Peyer's patch (tissue), 4 donors: Measurements from ENCODE around the gene ITGB6. TPM values are rescaled to one million over a fixed set of nuclear protein-coding genes. Genes with fewer than 3 reads are reported as not detected.

Source experiments
- DNase-seq, 3 donors: peaks; one replicate each; pipeline ENCODE4 v3.0.0-alpha.2; 2017 to 2019
- H3K27ac ChIP-seq, 4 donors: fragments of 200-600 bp; sonication (generic); one replicate each; pipeline ENCODE4 v1.5.1; 2016 to 2019
- H3K27me3 ChIP-seq, 2 donors: fragments of 200-600 bp; sonication (generic); one replicate each; pipeline ENCODE4 v1.5.1; 2019
- H3K36me3 ChIP-seq, 3 donors: fragments of 200-600 bp; sonication (generic); one replicate each; pipeline ENCODE4 v1.5.1; 2016 to 2019
- H3K4me1 ChIP-seq, 4 donors: fragments of 200-600 bp; sonication (generic); one replicate each; pipeline ENCODE4 v1.5.1; 2016 to 2019
- H3K4me3 ChIP-seq, 4 donors: fragments of 200-600 bp; sonication (generic); 1 replicate in 3 of 4; 2 replicates in 1 of 4; pipeline ENCODE4 v1.5.1; 2016 to 2019; ENCODE audit warnings: mild to moderate bottlenecking in 1 of 4
- H3K9me3 ChIP-seq, 4 donors: fragments of 200-600 bp; sonication (generic); one replicate each; pipeline ENCODE4 v1.5.1; 2016 to 2019; ENCODE audit warnings: mild to moderate bottlenecking in 1 of 4
- POLR2A ChIP-seq, 2 donors: fragments of 450-650 bp; IDR thresholded peaks; one replicate each; pipeline ENCODE4 v1.5.1; 2017; ENCODE audit warnings: antibody characterized with exemption in 2 of 2, mild to moderate bottlenecking in 2 of 2, moderate library complexity in 2 of 2
- total RNA-seq, 4 donors: library from RNA; depleted of rRNA; stranded (reverse); fragments of >200 nt; gene quantifications; one replicate each; pipeline ENCODE4 v1.1.0, GENCODE V29; 2016
- TF ChIP-seq, protein P1 (sequence below), 6 experiments: fragments of 450-650 bp in 4 of 6; fragments of 200-600 bp in 2 of 6; sonication (generic) in 1 of 6; IDR thresholded peaks; one replicate each; pipeline ENCODE4 v1.5.1; 2017 to 2019; ENCODE audit warnings: antibody characterized with exemption in 6 of 6, mild to moderate bottlenecking in 3 of 6, moderate library complexity in 1 of 6

The ITGB6 gene
- total RNA-seq, 4 donors from 2014 or later: 9.9 to 21.5 (median 15.3) TPM

DNA sequence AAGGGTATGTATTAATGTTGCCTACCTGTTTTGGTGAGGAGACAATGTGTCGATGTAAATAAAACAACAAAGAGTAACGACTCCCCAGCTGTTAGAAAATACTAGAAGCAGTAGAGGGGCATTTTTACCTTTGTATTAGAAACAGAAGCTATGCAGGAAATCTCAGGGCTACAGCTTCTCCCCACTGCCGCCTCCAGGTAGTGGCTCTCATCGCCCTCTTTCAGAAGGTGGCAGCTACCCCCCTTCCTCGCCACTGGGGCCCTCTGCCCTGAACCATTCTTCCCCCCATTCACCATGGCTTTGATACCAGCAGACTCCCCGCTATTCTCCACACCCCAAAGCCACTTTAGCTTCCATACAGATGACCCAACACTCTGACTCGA is 144.4 kb downstream of the ITGB6 start:
- H3K27me3 ChIP-seq: no peaks in the 10 kb centered on the region
- DNase-seq: no peak
- no peak overlapping the region for H3K27ac ChIP-seq
- H3K4me3 ChIP-seq: no peak overlapping the region
- no peaks in the 10 kb centered on the region for H3K9me3 ChIP-seq
- peaks cover 0 to 4% (median 0%) of the 10 kb centered on the region in 4 donors for H3K4me1 ChIP-seq
- no peak for TF ChIP-seq POLR2A (IDR thresholded peaks at IDR 0.05)
- TF ChIP-seq, protein P1, sequence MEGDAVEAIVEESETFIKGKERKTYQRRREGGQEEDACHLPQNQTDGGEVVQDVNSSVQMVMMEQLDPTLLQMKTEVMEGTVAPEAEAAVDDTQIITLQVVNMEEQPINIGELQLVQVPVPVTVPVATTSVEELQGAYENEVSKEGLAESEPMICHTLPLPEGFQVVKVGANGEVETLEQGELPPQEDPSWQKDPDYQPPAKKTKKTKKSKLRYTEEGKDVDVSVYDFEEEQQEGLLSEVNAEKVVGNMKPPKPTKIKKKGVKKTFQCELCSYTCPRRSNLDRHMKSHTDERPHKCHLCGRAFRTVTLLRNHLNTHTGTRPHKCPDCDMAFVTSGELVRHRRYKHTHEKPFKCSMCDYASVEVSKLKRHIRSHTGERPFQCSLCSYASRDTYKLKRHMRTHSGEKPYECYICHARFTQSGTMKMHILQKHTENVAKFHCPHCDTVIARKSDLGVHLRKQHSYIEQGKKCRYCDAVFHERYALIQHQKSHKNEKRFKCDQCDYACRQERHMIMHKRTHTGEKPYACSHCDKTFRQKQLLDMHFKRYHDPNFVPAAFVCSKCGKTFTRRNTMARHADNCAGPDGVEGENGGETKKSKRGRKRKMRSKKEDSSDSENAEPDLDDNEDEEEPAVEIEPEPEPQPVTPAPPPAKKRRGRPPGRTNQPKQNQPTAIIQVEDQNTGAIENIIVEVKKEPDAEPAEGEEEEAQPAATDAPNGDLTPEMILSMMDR (IDR thresholded peaks at IDR 0.05): no peak
- H3K36me3 ChIP-seq: no peaks in the 10 kb centered on the region

DNA sequence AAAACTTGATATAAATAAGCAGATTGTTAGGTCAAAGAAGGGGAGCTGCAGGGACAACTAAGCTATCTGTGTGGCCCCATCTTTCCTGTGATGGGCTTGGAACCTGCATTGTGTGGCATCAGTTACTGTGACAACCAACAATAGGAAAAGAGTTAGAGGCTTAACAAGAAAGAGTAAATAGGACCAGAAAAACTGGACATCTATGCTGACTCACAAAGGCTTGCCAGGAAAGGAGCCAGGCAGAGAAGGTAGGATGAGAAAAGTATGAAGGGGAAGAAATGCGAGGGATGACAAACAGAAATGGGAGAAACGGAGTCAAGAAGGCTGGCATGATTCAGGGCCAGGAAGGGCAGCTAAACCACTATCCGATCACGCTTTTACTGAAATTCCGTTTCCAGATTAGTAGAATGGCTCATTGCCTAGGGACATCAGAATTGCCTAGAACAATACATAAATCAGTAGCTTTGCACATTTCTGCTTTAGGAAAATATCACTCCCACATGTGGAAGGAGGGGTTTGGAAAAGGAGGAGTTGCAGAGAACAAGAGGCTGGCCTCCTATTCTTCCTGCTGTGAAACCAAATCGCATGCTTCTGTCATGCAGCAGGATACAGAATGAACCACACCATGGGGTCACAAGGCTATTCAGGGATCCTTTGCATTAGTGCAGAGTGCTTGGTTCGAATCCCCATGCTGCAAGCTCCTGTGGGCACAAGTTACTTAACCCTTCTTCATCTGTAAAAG is 144.9 kb downstream of the ITGB6 start:
- Histone ChIP-seq H3K4me1 (peaks cover 0 to 4% (median 0%) of the 10 kb centered on the region in 4 donors), H3K9me3 (no peaks in the 10 kb centered on the region), H3K4me3 (no peak overlapping the region), H3K27me3 (no peaks in the 10 kb centered on the region), H3K36me3 (no peaks in the 10 kb centered on the region), H3K27ac (no peak overlapping the region)
- no peak for TF ChIP-seq POLR2A (IDR thresholded peaks at IDR 0.05)
- TF ChIP-seq, protein P1 (IDR thresholded peaks at IDR 0.05): no peak
- DNase-seq: no peak

DNA sequence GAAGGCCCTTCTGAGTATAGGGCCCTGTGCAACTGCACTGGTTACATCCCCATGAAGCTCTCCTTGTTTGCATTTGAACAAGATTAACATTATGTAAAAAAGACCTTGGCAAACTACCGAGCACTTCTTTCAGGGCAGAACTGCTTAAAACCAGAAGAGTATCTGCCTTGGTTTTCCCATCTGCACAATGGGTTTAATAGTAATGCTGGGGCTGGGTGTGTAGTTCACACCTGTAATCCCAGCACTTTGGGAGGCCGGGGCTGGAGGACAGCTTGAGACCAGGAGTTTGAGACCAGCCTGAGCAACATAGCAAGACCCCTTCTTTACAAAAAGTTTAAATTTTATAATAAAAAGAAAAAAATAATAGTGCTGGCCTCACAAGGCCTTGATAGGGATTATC is 146.1 kb downstream of the ITGB6 start:
- peaks cover 0 to 5% (median 0%) of the 10 kb centered on the region in 4 donors for H3K4me1 ChIP-seq
- TF ChIP-seq POLR2A (IDR thresholded peaks at IDR 0.05): no peak
- TF ChIP-seq, protein P1 (IDR thresholded peaks at IDR 0.05): no peak
- H3K36me3 ChIP-seq: no peaks in the 10 kb centered on the region
- H3K27me3 ChIP-seq: no peaks in the 10 kb centered on the region
- no peak overlapping the region for H3K4me3 ChIP-seq
- H3K9me3 ChIP-seq: no peaks in the 10 kb centered on the region
- no peak overlapping the region for H3K27ac ChIP-seq
- DNase-seq: no peak

DNA sequence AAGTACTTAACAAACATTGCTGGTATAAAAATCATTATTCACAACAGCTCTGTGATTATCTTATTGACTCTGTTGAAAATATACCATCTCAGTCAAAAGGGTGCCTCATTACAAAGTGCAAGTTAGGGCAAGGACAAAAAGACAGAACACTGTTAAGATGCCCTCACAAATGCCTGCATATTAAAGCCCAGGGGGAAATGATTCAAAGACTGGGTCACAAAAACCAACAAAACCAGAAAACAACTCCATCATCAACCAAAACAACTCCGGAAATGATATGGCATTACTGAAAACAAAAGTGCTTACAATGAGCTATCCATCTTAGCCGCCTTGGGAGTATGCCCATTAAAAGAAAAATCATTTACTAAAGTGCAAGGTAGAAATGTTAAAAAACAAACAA is 147.5 kb downstream of the ITGB6 start:
- DNase-seq: no peak
- no peaks in the 10 kb centered on the region for H3K9me3 ChIP-seq
- H3K27me3 ChIP-seq: no peaks in the 10 kb centered on the region
- no peak overlapping the region for H3K4me3 ChIP-seq
- H3K27ac ChIP-seq: no peak overlapping the region
- H3K36me3 ChIP-seq: no peaks in the 10 kb centered on the region
- no peak for TF ChIP-seq POLR2A (IDR thresholded peaks at IDR 0.05)
- TF ChIP-seq, protein P1 (IDR thresholded peaks at IDR 0.05): no peak
- peaks cover 0 to 5% (median 0%) of the 10 kb centered on the region in 4 donors for H3K4me1 ChIP-seq

DNA sequence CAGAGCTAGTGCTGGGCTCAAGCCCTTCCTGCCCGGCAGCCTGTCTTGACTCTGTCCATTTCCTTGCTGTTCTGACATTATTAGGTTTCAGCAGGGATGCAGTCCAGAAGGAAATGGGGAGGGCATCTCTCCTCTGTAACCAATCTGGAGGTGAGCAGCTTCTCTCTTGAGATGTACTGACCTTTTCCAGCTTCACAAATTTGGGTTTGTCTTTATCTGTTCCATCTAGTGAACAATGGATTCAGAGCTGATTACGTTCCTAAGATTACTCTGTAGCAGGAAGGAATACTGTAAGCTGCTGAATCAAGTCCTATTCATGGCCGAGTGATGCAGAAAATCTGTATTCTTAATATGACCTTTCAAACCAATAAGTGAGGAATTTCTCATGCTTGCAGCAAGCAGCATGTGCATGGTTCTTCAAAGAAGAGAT is 148.7 kb downstream of the ITGB6 start:
- Histone ChIP-seq H3K4me3 (no peak overlapping the region), H3K27ac (no peak overlapping the region)
- TF ChIP-seq, protein P1 (IDR thresholded peaks at IDR 0.05): no peak
- TF ChIP-seq POLR2A (IDR thresholded peaks at IDR 0.05): no peak

More for the DNA sequence above, 148.7 kb downstream of the ITGB6 start:
- DNase-seq: no peak
- Histone ChIP-seq H3K9me3 (no peaks in the 10 kb centered on the region), H3K36me3 (no peaks in the 10 kb centered on the region), H3K4me1 (peaks cover 0 to 5% (median 0%) of the 10 kb centered on the region in 4 donors), H3K27me3 (no peaks in the 10 kb centered on the region)
